T-helper 9 cell (primary cell): Measurements from ENCODE around the gene SPON1.
"Not testable (repeated sequence)": the region's sequence is repeated elsewhere in the genome, so short reads cannot be mapped to it uniquely, and the experiment has no call there.

Source experiments
- DNase-seq: peaks from one replicate; pipeline ENCODE4 v3.0.0-alpha.2; 2020

SPON1 gene

DNA sequence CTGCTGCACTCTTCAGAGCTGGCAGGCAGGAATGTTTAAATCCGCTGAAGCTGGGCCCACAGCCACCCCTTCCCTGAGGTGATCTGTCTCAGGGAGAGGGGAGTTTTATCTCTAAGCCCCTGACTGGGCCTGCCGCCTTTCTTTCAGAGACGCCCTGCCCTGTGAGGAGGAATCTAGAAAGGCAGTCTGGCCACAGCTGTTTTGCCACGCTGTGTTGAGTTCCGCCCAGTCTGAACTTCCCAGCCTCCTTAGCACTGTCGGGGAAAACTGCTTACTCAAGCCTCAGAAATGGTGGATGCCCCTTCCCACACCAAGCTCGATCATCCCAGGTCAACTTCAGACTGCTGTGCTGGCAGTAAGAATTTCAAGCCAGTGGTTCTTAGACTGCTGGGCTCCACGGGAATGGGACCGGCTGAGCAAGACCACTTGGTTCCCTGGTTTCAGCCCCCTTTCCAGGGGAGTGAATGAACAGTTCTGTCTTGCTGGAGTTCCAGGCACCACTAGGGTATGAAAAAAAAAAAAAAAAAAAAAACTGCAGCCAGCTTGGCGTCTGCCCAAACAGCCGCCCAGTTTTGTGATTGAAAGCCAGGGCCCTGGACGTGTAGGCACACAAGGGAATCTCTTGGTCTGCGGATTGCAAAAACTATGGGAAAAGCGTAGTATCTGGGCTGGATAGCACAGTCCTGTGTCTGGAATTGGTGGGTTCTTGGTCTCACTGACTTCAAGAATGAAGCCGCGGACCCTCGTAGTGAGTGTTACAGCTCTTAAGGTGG lies 127.4 kb downstream of the SPON1 start:
- no peak for DNase-seq

DNA sequence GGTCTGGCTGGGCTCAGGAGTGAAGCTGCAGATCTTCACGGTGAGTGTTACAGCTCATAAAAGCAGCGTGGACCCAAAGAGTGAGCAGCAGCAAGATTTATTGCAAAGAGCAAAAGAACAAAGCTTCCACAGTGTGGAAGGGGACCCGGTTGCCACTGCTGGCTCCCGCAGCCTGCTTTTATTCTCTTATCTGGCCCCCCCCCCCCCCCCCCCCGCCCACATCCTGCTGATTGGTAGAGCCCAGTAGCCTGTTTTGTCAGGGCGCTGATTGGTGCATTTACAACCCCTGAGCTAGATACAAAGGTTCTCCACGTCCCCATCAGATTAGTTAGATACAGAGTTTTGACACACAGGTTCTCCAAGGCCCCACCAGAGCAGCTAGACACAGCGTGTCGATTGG lies 128.1 kb downstream of the SPON1 start:
- not testable (repeated sequence) for DNase-seq

DNA sequence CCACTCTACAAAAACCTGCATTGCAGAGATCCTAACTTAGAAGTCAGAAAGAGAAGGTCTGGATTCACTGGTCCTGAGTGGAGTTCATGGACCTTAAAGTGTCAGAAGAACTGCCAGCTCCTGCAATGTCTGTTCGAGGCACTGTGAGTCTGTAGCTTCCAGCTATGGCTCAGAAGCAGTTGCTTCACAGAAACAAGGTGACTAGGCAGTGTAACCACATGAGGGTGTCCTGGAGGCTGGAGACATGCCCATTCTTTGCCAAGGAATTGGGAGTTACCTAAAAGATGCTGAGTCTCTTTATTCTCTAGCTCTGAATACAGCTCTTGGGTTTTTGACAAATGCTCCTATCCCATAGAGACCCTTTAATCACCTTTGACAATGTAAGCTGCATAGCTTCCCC lies 130.5 kb downstream of the SPON1 start:
- DNase-seq, result no peak

DNA sequence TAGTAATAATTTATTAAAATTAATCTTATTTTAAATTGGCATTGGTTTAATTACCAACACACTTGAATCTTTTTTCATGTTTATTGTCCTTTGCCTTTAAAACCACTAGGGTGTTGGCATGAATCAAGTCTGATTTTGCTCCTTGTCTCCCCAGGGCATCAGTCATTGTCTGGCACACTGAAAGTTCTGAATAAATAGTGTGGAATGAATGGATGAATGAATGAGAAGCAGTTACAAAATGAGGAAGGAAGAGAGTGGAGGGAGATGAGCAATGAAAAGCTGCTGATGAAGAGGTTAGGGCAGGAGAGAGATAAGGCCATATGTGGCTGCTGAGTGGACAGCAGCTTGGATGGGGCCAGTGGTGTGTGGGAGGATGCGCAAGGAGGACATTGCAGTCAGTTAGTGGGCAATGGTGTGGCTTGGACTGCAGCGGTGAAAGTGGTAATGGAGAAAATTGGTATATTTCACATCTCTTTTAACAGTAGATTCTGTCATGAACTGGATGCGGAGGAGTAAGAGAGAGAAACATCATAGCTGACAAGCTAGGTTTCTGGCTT lies 132.0 kb downstream of the SPON1 start:
- DNase-seq, result no peak

DNA sequence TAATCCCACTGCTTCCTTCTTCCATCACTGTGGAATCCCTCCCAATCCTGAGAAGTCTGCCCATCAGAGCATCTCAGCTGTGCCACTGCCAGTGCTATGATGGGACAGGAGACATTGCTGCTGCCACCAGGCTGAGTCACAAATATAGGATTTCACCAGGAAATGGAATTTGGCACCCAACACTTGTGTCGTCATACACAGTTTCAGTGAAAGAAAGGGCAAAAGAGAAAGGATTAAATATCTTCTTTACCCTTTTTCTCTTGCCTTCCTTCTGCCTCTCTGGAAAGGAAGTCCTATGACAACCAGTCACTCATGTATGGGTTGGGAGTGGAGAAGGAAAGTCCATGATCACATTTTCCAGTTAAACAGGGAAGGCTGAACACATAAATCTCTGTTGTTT lies 133.4 kb downstream of the SPON1 start:
- no peak for DNase-seq

DNA sequence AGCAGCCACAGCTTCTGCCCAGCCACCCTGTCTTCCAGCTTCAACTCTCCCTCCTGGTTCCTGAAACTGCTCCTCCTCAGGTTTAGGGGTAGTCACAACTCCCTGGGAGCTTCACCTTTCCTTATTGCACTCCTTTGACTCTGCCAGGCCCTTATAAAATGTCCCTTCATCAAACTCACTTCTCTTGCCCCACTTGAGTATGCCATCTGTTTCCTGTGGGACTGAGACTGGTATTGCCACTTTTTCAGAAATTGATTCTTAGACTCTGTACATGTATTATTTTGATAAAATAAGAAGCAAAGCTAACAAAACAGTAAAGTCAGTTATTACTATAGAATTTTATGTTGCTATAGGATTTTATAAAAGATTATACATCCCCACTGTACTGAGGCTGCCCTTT lies 134.1 kb downstream of the SPON1 start:
- no peak for DNase-seq

DNA sequence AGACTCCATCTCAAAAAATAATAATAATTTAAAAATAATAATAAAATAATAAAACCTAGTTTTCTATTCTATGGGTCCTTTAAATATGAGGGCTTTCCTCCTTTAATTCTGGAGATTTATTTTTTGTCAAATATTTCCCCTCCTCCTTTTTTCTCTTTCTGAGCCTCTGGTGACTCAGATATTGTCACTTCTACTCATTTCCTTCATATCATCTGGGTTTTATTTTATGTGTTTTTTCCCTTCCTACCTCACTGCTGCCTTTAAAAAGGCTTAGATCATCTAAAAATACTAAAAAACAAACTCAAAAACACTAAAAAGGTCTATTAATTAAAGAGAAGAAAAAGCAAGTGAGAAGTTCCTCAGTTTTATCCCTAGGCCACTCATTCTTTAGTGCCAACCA lies 138.9 kb downstream of the SPON1 start:
- DNase-seq, result no peak

DNA sequence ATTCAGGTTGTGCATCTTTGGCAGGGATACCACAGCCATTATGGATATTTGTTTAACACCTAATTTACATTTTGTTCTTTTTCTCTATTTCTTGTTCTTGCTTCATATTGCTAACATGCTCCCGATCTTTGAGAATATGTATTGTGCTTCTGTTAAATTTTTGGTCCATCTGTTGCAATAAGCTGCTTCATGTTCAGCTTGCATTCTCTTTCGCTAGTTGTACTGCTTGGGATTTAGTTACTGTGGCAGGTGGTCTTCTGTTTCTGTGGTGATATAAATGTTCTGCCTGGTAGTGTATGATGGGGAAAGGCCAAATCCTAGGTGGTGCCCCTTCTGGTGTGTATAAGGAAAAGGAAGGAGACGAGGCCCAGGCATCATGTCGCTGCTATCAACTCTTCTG lies 140.2 kb downstream of the SPON1 start:
- no peak for DNase-seq

DNA sequence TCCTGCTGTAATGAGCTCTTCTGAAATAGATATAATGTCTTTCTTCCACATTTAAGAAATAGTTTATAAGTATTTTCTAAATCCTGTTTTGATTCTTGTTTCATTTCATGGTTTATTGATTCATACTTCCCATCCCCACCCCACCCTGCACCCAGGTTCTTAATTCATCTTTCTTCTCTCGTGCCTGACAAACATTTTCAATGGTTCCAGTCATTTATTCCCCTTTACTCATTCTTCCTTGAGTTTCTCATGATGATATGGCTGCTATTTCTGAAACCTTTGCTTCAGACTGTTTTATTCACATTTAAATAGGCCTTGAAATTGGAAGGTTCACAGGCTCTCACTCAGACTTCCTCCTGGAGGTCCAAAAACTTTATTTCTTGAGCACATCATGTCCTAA lies 142.9 kb downstream of the SPON1 start:
- DNase-seq, result no peak

DNA sequence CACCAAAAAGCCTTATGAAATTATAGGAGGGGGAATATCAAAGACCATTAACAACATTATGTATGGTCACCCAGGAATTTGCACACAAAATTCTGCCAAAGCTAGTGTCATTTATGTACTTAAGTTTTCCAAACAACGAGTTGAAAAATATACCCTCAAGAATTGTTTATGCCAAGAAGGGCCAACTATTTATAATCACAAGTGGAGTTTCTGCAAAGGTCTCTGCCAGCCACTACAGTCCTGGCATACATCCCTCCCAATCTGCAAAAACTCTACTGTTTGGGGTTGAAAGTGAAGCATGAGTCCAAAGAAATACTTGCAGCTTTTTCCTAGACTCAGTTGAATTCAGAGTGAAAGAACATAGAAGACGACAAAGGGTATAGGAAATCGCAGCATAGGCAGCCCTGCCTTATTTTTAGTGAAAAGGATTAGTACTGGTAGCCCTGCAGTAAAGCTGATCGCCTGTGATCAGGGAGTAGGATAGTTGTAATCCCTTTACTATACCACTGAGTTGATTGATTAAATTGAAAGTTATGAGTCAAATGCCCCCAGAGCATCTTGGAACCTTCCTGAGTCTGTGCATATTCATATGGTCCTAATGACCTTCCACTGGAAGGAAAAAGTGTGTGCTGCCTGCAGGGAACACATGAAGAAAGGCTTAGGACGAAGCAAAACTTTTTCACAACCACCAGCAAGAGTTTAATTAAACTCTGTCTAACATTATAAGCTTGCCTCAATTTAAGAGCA lies 144.0 kb downstream of the SPON1 start:
- DNase-seq, result no peak

DNA sequence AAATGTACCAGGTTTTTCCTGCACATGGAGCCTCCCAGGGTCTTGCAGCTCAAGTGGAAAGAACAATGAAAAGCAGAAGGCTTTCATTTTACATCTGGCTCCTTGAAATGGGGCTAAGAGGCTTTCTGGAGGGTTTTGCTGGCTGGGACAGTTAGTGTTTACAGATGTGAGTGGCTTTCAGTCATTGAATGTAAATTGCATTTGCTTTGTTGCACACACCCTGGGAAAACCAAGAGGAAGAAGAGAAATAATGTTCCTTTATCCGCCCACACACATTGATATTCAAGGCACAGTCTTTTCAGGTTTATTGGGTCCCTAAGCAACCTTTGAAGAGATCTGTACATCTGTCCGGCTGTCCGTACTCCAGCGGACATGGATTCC lies 144.5 kb downstream of the SPON1 start:
- no peak for DNase-seq

DNA sequence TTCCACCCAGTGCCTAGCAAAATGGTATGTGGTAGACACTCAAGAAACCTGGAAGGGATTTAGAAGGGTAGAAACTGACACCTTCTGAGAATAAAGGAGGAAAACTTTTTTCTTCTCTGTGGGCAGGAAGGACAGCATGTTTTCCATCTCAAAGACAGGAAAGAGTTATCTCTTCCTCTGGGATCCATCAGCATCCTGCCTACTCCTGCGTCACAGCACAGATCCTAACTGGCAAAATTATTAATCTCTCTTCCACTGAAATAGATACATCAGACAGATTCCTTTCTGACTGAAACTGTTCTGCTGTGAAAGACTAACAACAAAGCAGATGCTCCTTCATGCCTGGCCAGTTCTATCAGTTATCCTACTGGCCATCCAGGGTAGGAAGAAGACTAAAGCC lies 147.2 kb downstream of the SPON1 start:
- DNase-seq, result no peak

DNA sequence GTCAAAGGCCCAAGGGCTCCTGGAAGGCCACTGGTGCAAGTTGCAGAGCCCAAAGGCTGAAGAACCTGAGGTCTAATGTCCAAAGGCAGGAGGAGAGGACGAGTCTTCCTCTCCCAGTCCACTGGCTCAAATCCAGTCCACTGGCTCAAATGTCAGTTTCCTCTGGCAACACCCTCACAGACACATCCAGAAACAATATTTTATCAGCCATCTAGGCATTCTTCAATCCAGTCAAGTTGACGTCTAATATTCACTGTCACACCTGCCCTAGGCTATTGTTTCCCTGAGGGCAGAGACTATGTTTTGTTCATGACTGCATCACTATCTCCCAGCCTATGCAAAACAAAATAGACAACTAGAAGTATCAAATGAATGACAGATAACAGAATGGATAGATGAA lies 148.1 kb downstream of the SPON1 start:
- DNase-seq, result no peak

DNA sequence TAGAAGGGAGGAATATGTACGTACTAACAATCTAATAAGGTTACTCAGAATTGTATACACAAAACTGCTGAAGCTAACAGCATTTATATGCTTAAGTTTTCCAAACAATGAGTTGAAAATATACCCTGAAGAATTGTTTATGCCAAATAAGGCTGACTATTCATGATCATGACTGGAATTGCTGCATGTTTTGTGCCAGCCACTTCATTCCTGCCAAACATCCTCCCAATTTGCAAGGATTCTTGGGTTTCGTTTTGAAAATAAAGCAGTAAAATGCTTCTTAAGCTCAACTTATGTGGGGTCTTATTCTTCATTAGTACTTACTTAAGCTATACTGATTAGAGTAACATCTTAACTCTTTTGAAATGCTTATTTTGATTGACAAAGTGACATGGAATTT lies 149.0 kb downstream of the SPON1 start:
- no peak for DNase-seq

DNA sequence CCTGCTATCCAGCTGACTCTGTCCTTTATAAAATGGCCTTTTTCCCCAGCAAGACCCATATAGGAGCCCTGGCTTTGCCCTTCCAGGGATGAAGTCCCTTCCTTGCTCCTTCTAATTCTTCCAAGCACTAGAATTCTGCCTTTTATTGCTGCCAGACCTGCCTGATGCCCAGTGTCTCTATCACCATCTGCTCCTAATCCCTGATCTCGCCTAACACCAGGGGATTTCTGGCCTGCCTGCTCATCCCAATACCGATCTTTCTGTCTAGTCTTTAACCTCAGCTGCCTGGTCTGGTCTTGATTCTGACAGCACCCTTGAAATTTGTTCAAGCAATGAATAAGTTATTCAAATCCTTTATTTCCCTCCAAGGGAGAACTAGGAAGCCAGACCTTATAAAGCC lies 150.2 kb downstream of the SPON1 start:
- no peak for DNase-seq

DNA sequence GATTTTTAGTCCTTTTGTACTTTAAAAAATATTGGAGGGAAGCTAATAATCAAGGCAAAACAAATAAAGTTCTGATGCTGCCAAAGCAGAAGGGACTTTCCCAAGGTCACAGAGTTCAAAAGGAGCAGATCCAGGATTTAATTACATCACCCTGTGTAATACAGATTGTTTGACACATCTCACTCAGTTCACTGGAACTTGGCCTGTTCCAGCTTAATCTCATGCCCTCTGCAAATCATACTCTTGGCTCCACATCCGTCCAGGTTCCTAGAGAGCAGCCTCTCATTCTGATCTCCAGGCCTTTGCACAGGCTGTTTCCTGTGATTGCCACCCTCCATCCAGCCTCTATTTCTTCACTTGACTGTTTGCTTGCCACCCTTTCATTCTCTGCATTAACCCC lies 151.7 kb downstream of the SPON1 start:
- no peak for DNase-seq

DNA sequence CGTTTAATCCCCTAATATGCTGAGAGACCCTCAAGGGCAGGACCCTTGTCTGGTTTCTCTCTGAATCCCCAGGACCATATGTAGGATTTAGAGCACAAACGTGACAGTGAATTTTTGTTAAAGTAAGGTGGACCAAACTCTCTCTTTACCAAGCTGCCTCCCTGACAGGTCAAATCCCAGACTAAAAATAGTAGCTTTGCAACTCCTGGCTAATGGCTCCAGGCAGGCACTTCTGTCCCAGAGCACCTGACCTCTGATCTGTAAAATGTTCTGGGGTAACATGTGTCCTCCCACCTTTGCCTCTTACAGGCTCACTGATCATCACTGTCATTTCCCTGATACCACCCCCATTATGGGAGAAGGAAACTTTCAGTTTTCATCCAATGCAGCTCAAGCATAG lies 152.3 kb downstream of the SPON1 start:
- no peak for DNase-seq

DNA sequence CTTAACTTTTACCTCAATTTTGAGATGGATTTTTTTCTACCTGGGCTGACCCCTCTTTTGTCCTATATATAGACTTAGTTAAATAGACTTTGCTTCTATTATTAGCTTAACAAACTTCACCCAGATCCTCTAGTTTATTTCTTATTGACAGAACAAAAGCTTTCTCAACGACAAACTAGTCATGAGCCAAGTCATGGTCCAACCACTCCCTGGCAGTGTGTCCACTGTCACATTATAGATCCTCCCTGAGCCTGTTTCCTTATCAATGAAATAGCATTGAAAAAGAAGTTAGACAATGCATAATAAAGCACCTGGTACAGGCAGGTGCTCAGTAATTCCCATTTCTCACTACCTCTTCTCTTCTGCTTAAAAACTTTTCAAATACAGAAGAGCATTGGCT lies 155.1 kb downstream of the SPON1 start:
- no peak for DNase-seq

DNA sequence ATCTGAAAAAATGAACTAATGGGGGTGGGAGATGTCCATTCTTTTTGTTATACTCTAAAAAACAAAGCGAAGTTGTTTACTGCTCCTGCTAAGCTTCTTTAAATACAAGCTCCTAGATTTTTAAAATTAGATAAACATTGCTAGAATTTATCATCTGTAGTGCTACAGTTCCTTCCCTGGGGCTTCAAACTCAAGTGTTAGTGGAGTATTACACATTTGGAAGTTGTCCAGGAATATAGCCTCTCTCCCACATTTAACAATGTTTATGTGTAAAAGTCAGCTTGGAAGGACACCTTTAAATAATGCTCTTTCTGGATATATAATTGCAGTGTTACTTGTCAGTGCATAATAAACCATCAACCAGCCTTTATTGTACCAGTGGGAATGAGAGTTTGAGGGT lies 155.5 kb downstream of the SPON1 start:
- DNase-seq, result no peak

DNA sequence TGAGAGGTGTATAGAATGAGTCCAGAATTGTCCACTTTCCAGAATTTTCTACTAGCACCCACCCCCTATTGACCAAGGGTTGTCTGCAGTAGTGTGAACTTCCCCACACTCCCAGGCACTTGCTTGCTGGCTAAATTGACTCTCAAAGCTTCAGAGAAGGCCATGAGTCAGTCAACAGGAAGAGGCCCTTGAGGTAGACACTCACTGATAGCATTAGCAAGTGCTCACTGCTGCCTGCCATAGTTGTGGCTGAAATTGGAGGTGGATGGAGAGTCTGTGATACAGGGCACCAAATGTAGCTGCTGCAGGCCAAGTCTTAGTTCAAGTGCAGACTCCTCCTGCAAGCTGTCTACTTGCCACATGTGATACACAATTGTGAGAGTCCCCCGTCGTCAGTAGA lies 156.8 kb downstream of the SPON1 start:
- DNase-seq, result no peak

DNA sequence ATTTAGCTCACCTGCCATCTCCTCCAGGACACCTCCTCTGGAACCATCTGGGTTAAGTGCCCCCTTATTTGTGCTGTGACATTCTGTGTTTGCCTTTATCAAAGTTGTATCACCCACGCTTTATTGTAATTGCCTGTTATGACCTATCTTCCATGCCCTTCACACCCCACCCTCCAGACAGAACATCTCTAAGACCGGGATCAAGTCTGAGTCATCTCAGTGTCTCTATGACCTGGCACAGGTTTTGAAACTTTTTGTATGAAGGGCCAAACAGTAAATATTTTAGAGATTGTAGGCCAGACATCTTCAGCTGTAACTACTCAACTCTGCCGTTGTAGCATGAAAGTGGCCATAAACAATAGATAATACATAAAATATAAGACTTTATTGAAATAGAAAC lies 161.8 kb downstream of the SPON1 start:
- no peak for DNase-seq

DNA sequence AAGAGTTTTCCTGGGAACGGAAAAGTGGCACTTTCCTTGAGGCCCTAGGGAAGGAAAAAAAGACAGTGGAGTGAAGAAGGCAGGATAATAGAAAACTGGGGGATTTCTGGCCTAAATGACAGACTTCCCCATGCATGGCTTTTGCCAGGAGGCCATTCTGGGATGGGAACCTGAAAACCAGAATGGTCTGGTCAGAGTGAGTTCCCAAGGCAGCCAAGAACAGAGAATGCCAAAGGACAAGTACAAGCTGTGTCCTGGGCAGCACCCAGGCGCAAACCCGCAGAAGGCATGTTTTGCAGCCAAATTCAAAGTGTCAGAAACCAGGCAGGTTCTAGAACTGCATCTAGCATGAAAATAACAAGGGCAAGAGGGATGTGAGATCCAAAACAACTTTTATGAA lies 162.4 kb downstream of the SPON1 start:
- no peak for DNase-seq

DNA sequence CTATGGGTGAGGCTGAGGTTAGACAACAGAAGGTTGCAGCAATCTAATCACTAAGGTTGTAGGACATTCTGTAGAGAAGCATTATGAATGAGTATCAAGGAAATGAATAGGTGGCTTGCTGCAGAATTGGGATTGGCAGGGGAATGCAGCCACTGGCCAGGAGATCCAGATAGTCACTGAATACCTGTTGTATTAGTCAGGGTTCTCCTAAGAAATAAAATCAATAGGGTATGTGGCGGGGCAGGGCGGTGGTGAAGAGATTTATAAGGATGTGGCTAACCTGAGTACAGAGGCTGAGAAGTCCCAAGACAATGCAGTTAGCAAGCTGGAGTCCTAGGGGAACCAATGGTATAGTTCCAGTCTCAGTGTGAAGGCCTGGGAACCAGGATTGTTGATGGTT lies 163.0 kb downstream of the SPON1 start:
- DNase-seq, result no peak

DNA sequence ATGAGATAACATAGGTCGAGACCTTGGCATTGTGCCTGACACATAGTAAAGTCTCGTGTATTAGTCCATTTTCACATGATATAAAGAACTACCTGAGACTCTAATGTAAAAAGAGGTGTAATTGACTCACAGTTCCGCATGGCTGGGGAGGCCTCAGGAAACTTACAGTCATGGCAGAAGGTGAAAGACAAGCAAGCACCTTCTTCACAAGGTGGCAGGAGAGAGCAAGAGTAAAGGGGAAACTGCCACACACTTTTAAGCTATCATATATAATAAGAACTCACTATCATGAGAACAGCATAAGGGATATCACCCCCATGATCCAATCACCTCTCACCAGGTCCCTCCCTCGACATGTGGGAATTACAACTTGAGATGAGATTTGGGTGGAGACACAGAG lies 165.2 kb downstream of the SPON1 start:
- no peak for DNase-seq
